ENCODE results near the gene VPS52. TPM values are rescaled to one million over a fixed set of nuclear protein-coding genes. Genes with fewer than 3 reads are reported as not detected.

Gene VPS52
- 34.0 TPM for polyA plus RNA-seq (2013, experiment 1 of 2; ENCODE audit: insufficient read length)
- 34.9 TPM for polyA plus RNA-seq (2013, experiment 2 of 2; ENCODE audit: insufficient read length)

- DNase-seq, result peak; percentile 99
Measured at GRCh38 chr6:33271468-33272274, at the start of gene VPS52, which contains the start of gene RPS18. VPS52 (minus strand) TSS chr6:33271876; CDS start chr6:33271675, 201 bp downstream. RPS18 (plus strand) TSS chr6:33272075; CDS start chr6:33272120, 45 bp downstream.

- DNase-seq, result no peak
Measured at GRCh38 chr6:33321227-33321626, 49.6 kb upstream of the VPS52 start.

- peak; percentile 72 for DNase-seq
Measured at GRCh38 chr6:33320315-33321181, 48.9 kb upstream of the VPS52 start.

GRCh38 chr6:33319939-33320314, 48.3 kb upstream of the VPS52 start:
- DNase-seq, result no peak

- DNase-seq, result no peak
Measured at GRCh38 chr6:33318426-33319073, 46.9 kb upstream of the VPS52 start.

- DNase-seq, result peak; percentile 99
Measured at GRCh38 chr6:33317669-33318425, 46.2 kb upstream of the VPS52 start, which contains the start of gene ZBTB22. ZBTB22 (minus strand) TSS chr6:33317744; CDS start chr6:33316916, 828 bp downstream.

- DNase-seq, result no peak
Measured at GRCh38 chr6:33317419-33317668, 45.7 kb upstream of the VPS52 start.

GRCh38 chr6:33316603-33317418, 45.1 kb upstream of the VPS52 start:
- DNase-seq, result no peak

- DNase-seq, result no peak
Measured at GRCh38 chr6:33315793-33316602, 44.3 kb upstream of the VPS52 start.

- no peak for DNase-seq
Measured at GRCh38 chr6:33314943-33315792, 43.5 kb upstream of the VPS52 start.

GRCh38 chr6:33314515-33314942, 42.9 kb upstream of the VPS52 start:
- peak; percentile 74 for DNase-seq

- peak; percentile 67 for DNase-seq
Measured at GRCh38 chr6:33313709-33314514, 42.2 kb upstream of the VPS52 start, which contains the start of gene TAPBP. TAPBP (minus strand) TSS chr6:33314078; CDS start chr6:33314041, 37 bp downstream.

- no peak for DNase-seq
Measured at GRCh38 chr6:33313105-33313708, 41.5 kb upstream of the VPS52 start.

- DNase-seq, result peak; percentile 46
Measured at GRCh38 chr6:33312361-33313104, 40.9 kb upstream of the VPS52 start.

- DNase-seq, result no peak
Measured at GRCh38 chr6:33306356-33306755, 34.7 kb upstream of the VPS52 start.

- no peak for DNase-seq
Measured at GRCh38 chr6:33305052-33305451, 33.4 kb upstream of the VPS52 start.

- no peak for DNase-seq
Measured at GRCh38 chr6:33304216-33304615, 32.5 kb upstream of the VPS52 start.

All from fibroblast of skin of scalp (primary cell).